GM08714 (cell line): ENCODE results near the gene INSRR.

ENCODE experiments used
- H3K4me3 ChIP-seq: fragments of 200-500 bp; sonication (Bioruptor generic); 2 replicates; pipeline ENCODE4 v1.5.1; 2014; ENCODE audit warnings: mild to moderate bottlenecking, low read length, inconsistent platforms
- ZNF274 ChIP-seq: IDR thresholded peaks from 2 replicates; pipeline ENCODE4 v1.6.1; 2012; ENCODE audit warnings: mild to moderate bottlenecking, low read depth, low read length

The INSRR gene

GRCh38 chr1:156874142-156874541 lies 15.2 kb upstream of the INSRR start:
- TF ChIP-seq ZNF274: no peak
- no peak overlapping the region for H3K4me3 ChIP-seq

GRCh38 chr1:156873659-156874058 lies 14.7 kb upstream of the INSRR start:
- H3K4me3 ChIP-seq: no peak overlapping the region
- no peak for TF ChIP-seq ZNF274

- no peak for TF ChIP-seq ZNF274
- no peak overlapping the region for H3K4me3 ChIP-seq
These were observed 10.5 kb upstream of the INSRR start for GRCh38 chr1:156869455-156869854.

- TF ChIP-seq ZNF274: no peak
These were observed 9.4 kb upstream of the INSRR start for GRCh38 chr1:156868341-156868740.

GRCh38 chr1:156866249-156866909 lies 7.5 kb upstream of the INSRR start:
- no peak overlapping the region for H3K4me3 ChIP-seq
- no peak for TF ChIP-seq ZNF274

More at GRCh38 chr1:156868341-156868740, 9.4 kb upstream of the INSRR start:
- H3K4me3 ChIP-seq: no peak overlapping the region

- no peak for TF ChIP-seq ZNF274
- H3K4me3 ChIP-seq: no peak overlapping the region
These were observed 6.9 kb upstream of the INSRR start for GRCh38 chr1:156865865-156866248.

GRCh38 chr1:156865258-156865657 lies 6.3 kb upstream of the INSRR start:
- no peak for TF ChIP-seq ZNF274
- H3K4me3 ChIP-seq: no peak overlapping the region

- H3K4me3 ChIP-seq: no peak overlapping the region
These were observed 5.9 kb upstream of the INSRR start for GRCh38 chr1:156864796-156865195.

GRCh38 chr1:156863631-156864030 lies 4.7 kb upstream of the INSRR start:
- no peak for TF ChIP-seq ZNF274
- H3K4me3 ChIP-seq: no peak overlapping the region

More at GRCh38 chr1:156864796-156865195, 5.9 kb upstream of the INSRR start:
- TF ChIP-seq ZNF274: no peak

GRCh38 chr1:156862997-156863599 lies 4.2 kb upstream of the INSRR start:
- no peak for TF ChIP-seq ZNF274
- no peak overlapping the region for H3K4me3 ChIP-seq

GRCh38 chr1:156862584-156862983 lies 3.7 kb upstream of the INSRR start:
- no peak for TF ChIP-seq ZNF274
- no peak overlapping the region for H3K4me3 ChIP-seq

GRCh38 chr1:156860628-156861423 lies 1.9 kb upstream of the INSRR start, which contains the start of gene NTRK1:
TSS of gene NTRK1 (plus strand) at chr1:156860865. CDS start at chr1:156860935, 70 bp downstream.
- peak within 1 kb of the TSS; percentile 11; the same call in 1 of the 2 replicates for H3K4me3 ChIP-seq
- no peak for TF ChIP-seq ZNF274

- TF ChIP-seq ZNF274: no peak
- H3K4me3 ChIP-seq: peak overlapping the region; percentile 11; the same call in 1 of the 2 replicates
These were observed 1.3 kb upstream of the INSRR start for GRCh38 chr1:156860113-156860627.

- peak overlapping the region; percentile 11; the same call in 1 of the 2 replicates for H3K4me3 ChIP-seq
- no peak for TF ChIP-seq ZNF274
These were observed 701 bp upstream of the INSRR start for GRCh38 chr1:156859523-156860112.
